H1 (cell line): Measurements from ENCODE around the gene SLC52A1. TPM values are rescaled to one million over a fixed set of nuclear protein-coding genes. Genes with fewer than 3 reads are reported as not detected.

ENCODE experiments used
- CTCF ChIA-PET: fragments of 300-600 bp; sonication (Branson Sonifier 250); formaldehyde crosslinking; loops from one replicate; lab custom pipeline; 2021; ENCODE audit not compliant: partially characterized antibody; lab: Charles Lee
- POLR2A ChIA-PET: fragments of 300-600 bp; sonication (Branson Sonifier 250); formaldehyde crosslinking; loops from one replicate; lab custom pipeline; 2021; ENCODE audit warnings: inconsistent platforms; ENCODE audit not compliant: partially characterized antibody; lab: Charles Lee
- DNase-seq, 2 experiments: peaks; one replicate each; pipeline versions ENCODE4 v3.0.0 to v3.0.0-alpha.2; 2010 to 2022; ENCODE audit warnings: low spot score in 2 of 2, low read depth in 1 of 2, mixed read lengths in 1 of 2
- FAIRE-seq: peaks from 2 replicates; lab custom pipeline; 2011; peaks lifted over from hg19 to GRCh38; lab: Jason Lieb, UNC
- H2AFZ ChIP-seq: 2 replicates; pipeline ENCODE4 v1.8.1; 2012; ENCODE audit warnings: low read length, inconsistent platforms
- H2AK5ac ChIP-seq: 2 replicates; pipeline ENCODE4 v1.6.1; 2013; ENCODE audit warnings: low read depth, low read length
- H2BK120ac ChIP-seq: replicated peaks from 2 replicates; pipeline ENCODE3; 2013; ENCODE audit warnings: low read depth, low read length, inconsistent platforms
- H2BK12ac ChIP-seq: 2 replicates; pipeline ENCODE4 v1.6.1; 2013; ENCODE audit warnings: low read depth, low read length
- H2BK15ac ChIP-seq: 2 replicates; pipeline ENCODE4 v1.6.1; 2013; ENCODE audit warnings: low read length
- H2BK20ac ChIP-seq: 2 replicates; pipeline ENCODE4 v1.6.1; 2013; ENCODE audit warnings: low read length
- H2BK5ac ChIP-seq: 2 replicates; pipeline ENCODE4 v1.6.1; 2013; ENCODE audit warnings: low read depth, low read length
- H3K14ac ChIP-seq: 2 replicates; pipeline ENCODE4 v1.6.1; 2013; ENCODE audit warnings: inconsistent platforms; ENCODE audit not compliant: insufficient read length
- H3K18ac ChIP-seq: 2 replicates; pipeline ENCODE4 v1.6.1; 2013; ENCODE audit warnings: low read length; ENCODE audit errors: extremely low read depth
- H3K23ac ChIP-seq: 2 replicates; pipeline ENCODE4 v1.6.1; 2013; ENCODE audit warnings: inconsistent platforms; ENCODE audit not compliant: insufficient read length
- H3K23me2 ChIP-seq: 2 replicates; pipeline ENCODE4 v1.6.1; 2013; ENCODE audit warnings: low read depth, low read length
- H3K27ac ChIP-seq: 2 replicates; pipeline ENCODE4 v1.6.1; 2011; ENCODE audit warnings: low read depth, low read length, inconsistent platforms
- H3K27me3 ChIP-seq, 4 experiments: replicated peaks in 1 of 4; 1 replicate in 1 of 4; 2 replicates in 3 of 4; pipeline versions ENCODE4 v1.6.1 to v1.8.1; 2011 to 2013; ENCODE audit warnings: low read length in 3 of 4, mild to moderate bottlenecking in 3 of 4, inconsistent platforms in 2 of 4, mixed read lengths in 2 of 4, moderate library complexity in 1 of 4; ENCODE audit not compliant: control insufficient read depth in 3 of 4, insufficient read depth in 3 of 4; ENCODE audit errors: extremely low read depth in 1 of 4
- H3K36me3 ChIP-seq, 4 experiments: 2 replicates each; pipeline versions ENCODE4 v1.6.1 to v1.8.1; 2011 to 2013; ENCODE audit warnings: mild to moderate bottlenecking in 4 of 4, low read length in 3 of 4, moderate library complexity in 2 of 4, control low read depth in 1 of 4, inconsistent platforms in 1 of 4; ENCODE audit not compliant: insufficient read depth in 4 of 4, control insufficient read depth in 2 of 4
- H3K4ac ChIP-seq: replicated peaks from 2 replicates; pipeline ENCODE3; 2013; ENCODE audit warnings: low read length, low read depth, mixed read lengths, inconsistent platforms; ENCODE audit not compliant: insufficient read length
- H3K4me1 ChIP-seq, 4 experiments: replicated peaks in 1 of 4; 1 replicate in 1 of 4; 2 replicates in 3 of 4; pipeline versions ENCODE4 v1.6.1 to v1.8.1; 2011 to 2013; ENCODE audit warnings: low read length in 3 of 4, inconsistent platforms in 2 of 4, mixed read lengths in 1 of 4; ENCODE audit not compliant: insufficient read depth in 4 of 4, control insufficient read depth in 3 of 4
- H3K4me2 ChIP-seq, 2 experiments: 2 replicates each; pipeline versions ENCODE4 v1.6.1 to v1.8.1; 2011 to 2013; ENCODE audit warnings: low read depth in 2 of 2, low read length in 2 of 2, control low read depth in 1 of 2, inconsistent platforms in 1 of 2, mild to moderate bottlenecking in 1 of 2; ENCODE audit not compliant: insufficient read depth in 1 of 2
- H3K4me3 ChIP-seq, 4 experiments: fragments of 200-600, 300-600 bp in 1 of 4; sonication (generic), shearing (Covaris generic), sonication (Bioruptor Twin) in 1 of 4; 2 replicates each; pipeline versions ENCODE4 v1.5.1 to v1.8.1; 2011 to 2016; ENCODE audit warnings: low read length in 4 of 4, low read depth in 3 of 4, control low read depth in 2 of 4, inconsistent platforms in 2 of 4, mild to moderate bottlenecking in 2 of 4, mixed read lengths in 1 of 4, moderate library complexity in 1 of 4; ENCODE audit not compliant: insufficient read depth in 2 of 4; ENCODE audit errors: extremely low read depth in 1 of 4
- H3K56ac ChIP-seq: replicated peaks from 2 replicates; pipeline ENCODE3; 2013; ENCODE audit warnings: low read depth, mild to moderate bottlenecking, mixed read lengths, low read length, inconsistent platforms; ENCODE audit not compliant: insufficient read length
- H3K79me1 ChIP-seq: 2 replicates; pipeline ENCODE4 v1.6.1; 2013; ENCODE audit warnings: low read depth, low read length, control low read depth
- H3K79me2 ChIP-seq, 2 experiments: 2 replicates each; pipeline versions ENCODE4 v1.6.1 to v1.8.1; 2012 to 2013; ENCODE audit warnings: low read length in 2 of 2, mild to moderate bottlenecking in 2 of 2, inconsistent platforms in 1 of 2; ENCODE audit not compliant: insufficient read depth in 2 of 2, control insufficient read depth in 1 of 2
- H3K9ac ChIP-seq, 4 experiments: replicated peaks in 1 of 4; 1 replicate in 1 of 4; 2 replicates in 3 of 4; pipeline versions ENCODE4 v1.6.1 to v1.8.1; 2011 to 2013; ENCODE audit warnings: low read depth in 3 of 4, low read length in 3 of 4, control low read depth in 2 of 4, mild to moderate bottlenecking in 2 of 4, moderate library complexity in 2 of 4, inconsistent platforms in 1 of 4; ENCODE audit errors: extremely low read depth in 1 of 4
- H3K9me3 ChIP-seq, 2 experiments: 2 replicates each; pipeline versions ENCODE4 v1.6.1 to v1.8.1; 2012 to 2013; ENCODE audit warnings: mild to moderate bottlenecking in 2 of 2, moderate library complexity in 2 of 2, control low read depth in 1 of 2, inconsistent platforms in 1 of 2, low read depth in 1 of 2, low read length in 1 of 2, mixed read lengths in 1 of 2; ENCODE audit not compliant: insufficient read depth in 2 of 2
- H4K20me1 ChIP-seq, 2 experiments: replicated peaks in 1 of 2; 2 replicates each; pipeline versions ENCODE3 to v1.8.1; 2011 to 2013; ENCODE audit warnings: inconsistent platforms in 2 of 2, low read length in 2 of 2, mild to moderate bottlenecking in 1 of 2; ENCODE audit not compliant: insufficient read depth in 2 of 2, control insufficient read depth in 1 of 2
- H4K5ac ChIP-seq: 2 replicates; pipeline ENCODE4 v1.6.1; 2013; ENCODE audit warnings: low read length, low read depth, mixed read lengths, inconsistent platforms; ENCODE audit not compliant: insufficient read length
- H4K8ac ChIP-seq: 2 replicates; pipeline ENCODE4 v1.8.0; 2013; ENCODE audit warnings: mild to moderate bottlenecking, moderate library complexity, low read length, inconsistent platforms; ENCODE audit not compliant: insufficient read depth; ENCODE audit errors: extremely low read depth
- H4K91ac ChIP-seq: replicated peaks from 2 replicates; pipeline ENCODE3; 2013; ENCODE audit warnings: low read length, mixed read lengths, inconsistent platforms; ENCODE audit not compliant: insufficient read length
- CBX5 ChIP-seq: fragments of 300-800, 300-1000 bp; sonication (generic); IDR thresholded peaks from 2 replicates; pipeline ENCODE4 v1.7.1; 2016; ENCODE audit warnings: antibody characterized with exemption, low read length, low read depth
- GABPA ChIP-seq: IDR thresholded peaks from 2 replicates; pipeline ENCODE4 v1.6.1; 2011; ENCODE audit warnings: mild to moderate bottlenecking, low read length, moderate library complexity, borderline replicate concordance; ENCODE audit not compliant: insufficient read depth
- KDM1A ChIP-seq: fragments of 200-600, 300-600 bp; sonication (generic); IDR thresholded peaks from 2 replicates; pipeline ENCODE4 v1.7.1; 2016; ENCODE audit warnings: mild to moderate bottlenecking, low read length, borderline replicate concordance
- NRF1 ChIP-seq: IDR thresholded peaks from 2 replicates; pipeline ENCODE4 v1.6.1; 2011; ENCODE audit warnings: mild to moderate bottlenecking, low read depth, low read length, improper control_type of control experiment
- POLR2AphosphoS5 ChIP-seq: IDR thresholded peaks from 2 replicates; pipeline ENCODE4 v1.6.1; 2011; ENCODE audit warnings: low read depth, low read length
- POU5F1 ChIP-seq: IDR thresholded peaks from 2 replicates; pipeline ENCODE4 v1.6.1; 2011; ENCODE audit warnings: low read depth, mild to moderate bottlenecking, low read length, moderate library complexity
- RFX5 ChIP-seq: IDR thresholded peaks from 2 replicates; pipeline ENCODE4 v1.6.1; 2011; ENCODE audit warnings: low read depth, low read length, improper control_type of control experiment, borderline replicate concordance
- RXRA ChIP-seq: IDR thresholded peaks from 2 replicates; pipeline ENCODE4 v1.6.1; 2011; ENCODE audit warnings: low read depth, mild to moderate bottlenecking, low read length, moderate library complexity; ENCODE audit not compliant: insufficient read depth
- YY1 ChIP-seq: IDR thresholded peaks from 2 replicates; pipeline ENCODE4 v1.6.1; 2011; ENCODE audit warnings: low read depth, mild to moderate bottlenecking, low read length
- WGBS, 2 experiments: shearing (Covaris generic) in 1 of 2; methylation state at CpG; one replicate each; pipeline versions ENCODE4 v1.1.6 to v1.1.7; 2013 to 2015; ENCODE audit warnings: low lambda C conversion rate in 2 of 2, mixed read lengths in 2 of 2, inconsistent platforms in 1 of 2, low coverage in 1 of 2, missing lambda C conversion rate in 1 of 2; ENCODE audit not compliant: insufficient replicate concordance in 2 of 2, insufficient coverage in 1 of 2, insufficient read length in 1 of 2; ENCODE audit errors: extremely low coverage in 1 of 2, missing lambda C conversion rate in 1 of 2; 5-methylcytosine and 5-hydroxymethylcytosine counted together
- polyA plus RNA-seq, 7 experiments: library from polyadenylated mRNA; depleted of rRNA in 3 of 7; stranded (reverse) in 5 of 7; unstranded in 2 of 7; fragments of >200 nt in 5 of 7; fragments of 200-250 nt in 2 of 7; gene quantifications; 1 replicate in 5 of 7; 2 replicates in 1 of 7; 4 replicates in 1 of 7; pipeline versions ENCODE4 v1.2.1 to v1.2.3, GENCODE V29; 2011 to 2013; ENCODE audit warnings: missing spikeins in 2 of 7, mixed read lengths in 2 of 7
- total RNA-seq: library from RNA; stranded (reverse); fragmentation: NEBNext Ultra II Directional; extraction: Animal tissue kit (Norgen Biotek cat#: 25700); gene quantifications from 2 replicates; pipeline ENCODE4 v1.2.1, GENCODE V29; 2021
- TF ChIP-seq, protein P1 (sequence below), 3 experiments: IDR thresholded peaks; 1 replicate in 2 of 3; 2 replicates in 1 of 3; pipeline versions ENCODE4 v1.5.1 to v1.6.1; 2011; ENCODE audit warnings: low read length in 3 of 3, mild to moderate bottlenecking in 3 of 3, inconsistent platforms in 2 of 3, low read depth in 1 of 3, moderate library complexity in 1 of 3; ENCODE audit not compliant: insufficient read depth in 1 of 3; ENCODE audit errors: control extremely low read depth in 1 of 3

The SLC52A1 gene
- total and polyA plus RNA-seq, 2 of the 8 experiments (the other 6 are each of a cell fraction or from before 2014, with no cell fraction given): 0.61 to 0.67 TPM

DNA sequence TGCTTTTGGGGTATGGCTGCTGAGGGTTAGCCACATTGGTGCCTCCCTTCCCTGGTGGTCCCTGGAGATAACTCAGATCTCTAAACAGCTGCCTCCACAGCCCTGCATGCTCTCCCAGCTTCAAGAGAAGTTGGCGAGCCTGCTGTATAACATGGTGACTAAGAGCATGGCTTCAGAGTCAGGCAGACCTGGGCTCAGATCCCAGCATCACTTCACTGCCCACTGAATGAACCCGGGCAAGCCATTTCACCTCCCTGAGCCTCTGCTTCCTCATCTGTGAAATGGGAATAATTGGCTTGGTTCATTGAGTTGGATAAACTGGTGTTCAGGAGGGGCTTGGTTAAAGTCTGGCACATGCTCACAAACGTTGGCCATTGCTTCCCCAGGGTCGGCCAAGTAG, 20.9 kb downstream of the SLC52A1 start:
- POLR2A ChIA-PET: interaction anchor here (1.1 to 2.0 kb wide), 4 partner anchors 8 to 33 kb away, joined by 3 to 8 read pairs (median 6); no protein-coding TSS in a partner anchor
- Histone ChIP-seq H4K91ac (no peak overlapping the region), H3K4me2 (no peak overlapping the region), H3K56ac (no peak overlapping the region), H3K18ac (no peak overlapping the region), H4K5ac (no peak overlapping the region), H2BK20ac (no peak overlapping the region), H3K4ac (no peak overlapping the region), H2BK12ac (no peak overlapping the region), H2BK15ac (no peak overlapping the region), H3K4me3 (no peak overlapping the region), H3K23ac (no peak overlapping the region), H4K8ac (no peak overlapping the region), H3K36me3 (peaks cover 9 to 37% (median 19%) of the 10 kb centered on the region in 4 experiments; a peak in 7 of 8 replicates), H3K79me1 (no peaks in the 10 kb centered on the region), H2AK5ac (no peak overlapping the region), H3K79me2 (no peaks in the 10 kb centered on the region), H4K20me1 (peaks cover 0 to 7% of the 10 kb centered on the region in 2 experiments), H3K14ac (no peak overlapping the region), H3K9ac (no peak overlapping the region), H2BK5ac (no peak overlapping the region), H3K23me2 (no peaks in the 10 kb centered on the region), H2BK120ac (no peak overlapping the region), H3K9me3 (no peaks in the 10 kb centered on the region), H3K4me1 (no peaks in the 10 kb centered on the region), H3K27ac (no peak overlapping the region), H2AFZ (no peak overlapping the region)
- no peak for FAIRE-seq
- DNase-seq: no peak
- CTCF ChIA-PET: no interaction called here
- WGBS, 2 experiments: 78% methylated on average over 4 of the region's 4 CpGs; no CpG with 5 or more reads in 1 of the 2 experiments
- TF ChIP-seq, protein P1, sequence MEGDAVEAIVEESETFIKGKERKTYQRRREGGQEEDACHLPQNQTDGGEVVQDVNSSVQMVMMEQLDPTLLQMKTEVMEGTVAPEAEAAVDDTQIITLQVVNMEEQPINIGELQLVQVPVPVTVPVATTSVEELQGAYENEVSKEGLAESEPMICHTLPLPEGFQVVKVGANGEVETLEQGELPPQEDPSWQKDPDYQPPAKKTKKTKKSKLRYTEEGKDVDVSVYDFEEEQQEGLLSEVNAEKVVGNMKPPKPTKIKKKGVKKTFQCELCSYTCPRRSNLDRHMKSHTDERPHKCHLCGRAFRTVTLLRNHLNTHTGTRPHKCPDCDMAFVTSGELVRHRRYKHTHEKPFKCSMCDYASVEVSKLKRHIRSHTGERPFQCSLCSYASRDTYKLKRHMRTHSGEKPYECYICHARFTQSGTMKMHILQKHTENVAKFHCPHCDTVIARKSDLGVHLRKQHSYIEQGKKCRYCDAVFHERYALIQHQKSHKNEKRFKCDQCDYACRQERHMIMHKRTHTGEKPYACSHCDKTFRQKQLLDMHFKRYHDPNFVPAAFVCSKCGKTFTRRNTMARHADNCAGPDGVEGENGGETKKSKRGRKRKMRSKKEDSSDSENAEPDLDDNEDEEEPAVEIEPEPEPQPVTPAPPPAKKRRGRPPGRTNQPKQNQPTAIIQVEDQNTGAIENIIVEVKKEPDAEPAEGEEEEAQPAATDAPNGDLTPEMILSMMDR (IDR thresholded peaks at IDR 0.05; ENCODE audit: control extremely low read depth in 1 of 3, insufficient read depth in 1 of 3, low read depth in 1 of 3, low read length in 3 of 3): no peak
- TF ChIP-seq GABPA (no peak), KDM1A (no peak), POLR2AphosphoS5 (no peak), NRF1 (no peak), RFX5 (no peak), CBX5 (no peak), YY1 (no peak), RXRA (no peak), POU5F1 (no peak)
- TF ChIP-seq, all 59 proteins: peak for 0
- no peaks in the 10 kb centered on the region for H3K27me3 ChIP-seq
